Vagina (tissue), 2 donors: ENCODE results near the gene PHKG2.

ENCODE experiments used
- CTCF ChIP-seq, 3 experiments: fragments of 450-650 bp in 2 of 3; fragments of 200-600 bp in 1 of 3; sonication (generic) in 1 of 3; IDR thresholded peaks; one replicate each; pipeline ENCODE4 v1.5.1; 2017 to 2019; ENCODE audit warnings: antibody characterized with exemption in 3 of 3, mild to moderate bottlenecking in 2 of 3, moderate library complexity in 2 of 3
- POLR2A ChIP-seq, 2 donors: fragments of 450-650 bp; IDR thresholded peaks; one replicate each; pipeline ENCODE4 v1.6.1; 2017; ENCODE audit warnings: antibody characterized with exemption in 2 of 2, mild to moderate bottlenecking in 2 of 2, moderate library complexity in 2 of 2

- TF ChIP-seq CTCF (IDR thresholded peaks at IDR 0.05) (no peak), POLR2A (IDR thresholded peaks at IDR 0.05) (no peak)
Observed at GRCh38 chr16:30768583-30769181, 20.5 kb downstream of the PHKG2 start.
